ENCODE data around the gene ZNF428. TPM values are rescaled to one million over a fixed set of nuclear protein-coding genes. Genes with fewer than 3 reads are reported as not detected.
A peak's percentile ranks its signal among the peaks of the same experiment; 100 is the strongest.
"Not testable (repeated sequence)": the region's sequence is repeated elsewhere in the genome, so short reads cannot be mapped to it uniquely, and the experiment has no call there.

Gene ZNF428, protein sequence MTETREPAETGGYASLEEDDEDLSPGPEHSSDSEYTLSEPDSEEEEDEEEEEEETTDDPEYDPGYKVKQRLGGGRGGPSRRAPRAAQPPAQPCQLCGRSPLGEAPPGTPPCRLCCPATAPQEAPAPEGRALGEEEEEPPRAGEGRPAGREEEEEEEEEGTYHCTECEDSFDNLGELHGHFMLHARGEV
- total RNA-seq (2014; rRNA removed; shearing (Covaris generic); ENCODE audit: low replicate concordance): 45.8 and 101 TPM in 2 replicates

DNA sequence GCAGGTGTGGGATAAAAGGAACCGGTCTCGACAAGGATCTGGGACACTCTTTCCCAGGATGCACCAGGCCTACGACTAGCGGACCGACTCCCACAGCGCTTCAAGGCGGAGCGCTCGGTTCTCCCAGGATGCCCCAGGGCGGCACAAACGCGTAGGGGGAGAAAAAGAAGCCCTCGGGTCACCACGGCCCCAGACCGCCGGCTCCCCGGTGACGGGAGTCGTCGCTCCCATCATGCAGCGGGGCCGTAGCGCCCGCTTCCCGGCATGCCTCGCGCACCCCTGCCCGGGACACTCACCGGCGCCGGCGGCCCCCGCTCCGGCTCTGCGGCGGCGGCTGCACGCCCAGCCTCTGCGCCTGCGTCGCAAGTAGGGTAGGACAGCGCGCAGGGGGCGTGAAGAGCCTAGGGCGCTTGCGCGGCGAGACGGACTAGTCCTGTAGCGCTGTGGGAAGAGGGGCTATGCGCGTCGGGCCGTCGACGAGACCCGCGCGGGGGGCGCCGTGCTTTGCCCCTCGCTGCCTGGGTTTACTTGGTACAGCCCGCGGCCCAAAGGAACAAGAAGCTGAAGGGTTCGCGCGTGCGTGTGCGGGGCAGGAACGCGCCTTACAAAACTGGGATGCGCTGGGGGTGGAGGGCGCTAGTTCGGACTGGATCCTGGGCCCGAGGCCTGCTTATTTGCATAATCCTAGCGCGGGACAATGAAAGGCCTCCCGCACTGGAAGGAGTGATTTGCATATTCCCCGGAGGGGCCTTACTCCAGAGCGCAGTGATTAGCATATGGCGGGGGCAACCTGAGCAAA is at the start of gene ZNF428:
ZNF428 (minus strand) TSS at position 368 of the 799 bp plus-strand sequence. CDS start 5,325 bp downstream, outside the sequence.
- H3K4me3 ChIP-seq: peak within 1 kb of the TSS; percentile 72
- no peaks in the 10 kb centered on the region for H3K27me3 ChIP-seq
- peak; percentile 90 for DNase-seq
- H3K36me3 ChIP-seq: no peaks in the 10 kb centered on the region; the same call in 1 of the 2 replicates
- H3K9me3 ChIP-seq: no peaks in the 10 kb centered on the region

DNA sequence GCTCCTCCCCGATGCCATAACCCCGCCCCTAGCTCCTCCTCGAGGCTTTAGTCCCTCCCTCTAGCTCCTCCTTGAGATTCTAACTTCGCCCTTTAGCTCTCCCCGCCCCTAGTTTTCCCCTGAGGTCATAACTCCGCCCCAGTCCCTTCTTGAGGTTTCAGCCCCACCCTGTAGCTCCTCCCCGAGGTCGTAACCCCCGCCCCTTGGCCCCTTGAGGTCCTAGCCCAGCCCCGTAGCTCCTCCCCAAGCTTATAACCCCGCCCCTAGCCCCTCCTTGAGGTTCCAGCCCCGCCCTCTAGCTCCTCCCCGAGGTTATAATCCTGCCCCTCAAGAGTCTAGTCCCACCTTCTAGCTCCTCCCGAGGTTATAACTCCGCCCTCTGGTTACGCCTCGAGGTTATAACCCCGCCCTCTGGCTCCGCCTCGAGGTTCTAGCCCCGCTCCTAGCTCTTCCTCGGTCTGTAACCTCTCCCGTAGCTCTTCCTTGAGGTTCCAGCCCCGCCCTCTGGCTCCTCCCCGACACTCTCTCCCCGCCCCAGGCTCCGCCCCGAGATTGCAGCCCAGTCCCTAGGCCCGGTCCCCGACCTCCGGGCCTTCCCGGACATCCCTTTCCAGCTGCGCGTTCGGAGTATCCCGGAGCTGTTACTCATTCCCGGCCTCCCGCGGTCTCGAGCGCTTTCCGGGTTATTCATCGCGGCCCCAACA is 49.1 kb upstream of the ZNF428 start:
- 0 out of 2 replicates have a peak, but pooled peaks cover 1% of the 10 kb centered on the region for H3K9me3 ChIP-seq
- peak overlapping the region; percentile 61 for H3K4me3 ChIP-seq
- peak; percentile 98 for DNase-seq
- H3K27me3 ChIP-seq: no peaks in the 10 kb centered on the region
- H3K36me3 ChIP-seq: peaks cover 38% of the 10 kb centered on the region

DNA sequence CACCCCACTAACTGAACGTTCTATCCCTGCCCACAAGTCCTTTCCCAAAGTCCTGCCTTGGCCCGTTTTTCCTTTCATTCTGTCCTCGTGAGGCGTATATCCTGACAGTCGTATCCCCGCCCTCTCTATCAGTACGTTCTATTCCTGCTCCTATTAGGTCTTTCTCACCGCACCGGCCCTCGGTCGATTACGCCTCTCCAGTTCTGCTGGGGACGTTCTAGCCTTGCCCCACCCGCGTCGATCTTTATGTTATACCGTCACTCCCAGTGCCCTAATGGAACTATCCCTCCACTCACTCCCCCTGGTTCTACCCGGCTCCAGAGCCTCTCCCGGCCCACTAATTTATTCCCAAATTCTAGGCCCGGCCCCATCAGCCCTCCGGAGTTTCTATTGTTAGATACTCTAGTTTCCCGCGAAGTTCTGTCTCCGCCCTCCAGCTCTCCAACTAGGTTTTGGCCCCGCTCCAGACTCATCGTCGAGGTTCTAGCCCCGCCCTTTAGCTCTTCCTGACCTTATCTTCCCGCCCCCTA is 48.5 kb upstream of the ZNF428 start:
- H3K27me3 ChIP-seq: no peaks in the 10 kb centered on the region
- H3K36me3 ChIP-seq: peaks cover 44% of the 10 kb centered on the region
- peak overlapping the region; percentile 22 for H3K4me3 ChIP-seq
- H3K9me3 ChIP-seq: 0 out of 2 replicates have a peak, but pooled peaks cover 1% of the 10 kb centered on the region
- no peak for DNase-seq

DNA sequence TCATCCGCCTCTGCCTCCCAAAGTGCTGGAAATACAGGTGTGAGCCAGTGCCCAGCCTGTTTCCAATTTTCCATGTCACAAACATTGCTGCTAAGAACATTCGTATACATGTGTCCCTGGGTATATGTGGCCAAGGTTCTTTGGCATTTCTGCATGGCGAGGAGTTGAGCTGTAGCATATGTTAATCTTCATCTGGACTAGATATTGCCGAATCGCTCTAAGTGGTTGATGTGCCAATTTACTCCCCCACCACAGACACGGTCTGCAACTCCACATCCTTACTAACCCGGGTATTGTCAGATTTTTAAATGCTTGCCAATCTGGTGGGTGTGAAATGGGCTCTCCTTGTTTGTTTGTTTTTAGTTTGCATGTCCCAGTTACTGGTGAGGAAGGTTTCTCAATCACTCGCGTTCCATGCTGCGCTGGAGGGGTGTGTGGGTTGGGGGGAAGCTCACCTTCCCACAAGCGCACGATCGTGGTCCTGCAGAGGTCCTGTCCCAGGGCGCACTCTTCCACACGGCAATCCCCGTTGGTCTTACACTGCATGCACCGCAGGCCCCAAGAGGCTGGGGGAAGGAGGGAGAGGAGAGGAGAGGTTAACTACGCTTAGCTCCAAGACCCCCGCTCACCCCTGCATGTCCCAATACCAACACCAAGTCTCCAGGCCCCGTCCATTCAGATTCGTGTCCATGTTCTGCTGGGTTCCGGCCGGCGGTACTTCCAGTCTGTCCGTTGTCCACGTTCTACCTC is 47.9 kb upstream of the ZNF428 start:
- DNase-seq: no peak
- Histone ChIP-seq H3K9me3 (0 out of 2 replicates have a peak, but pooled peaks cover 1% of the 10 kb centered on the region), H3K27me3 (no peaks in the 10 kb centered on the region), H3K36me3 (peaks cover 50% of the 10 kb centered on the region), H3K4me3 (no peak overlapping the region)

DNA sequence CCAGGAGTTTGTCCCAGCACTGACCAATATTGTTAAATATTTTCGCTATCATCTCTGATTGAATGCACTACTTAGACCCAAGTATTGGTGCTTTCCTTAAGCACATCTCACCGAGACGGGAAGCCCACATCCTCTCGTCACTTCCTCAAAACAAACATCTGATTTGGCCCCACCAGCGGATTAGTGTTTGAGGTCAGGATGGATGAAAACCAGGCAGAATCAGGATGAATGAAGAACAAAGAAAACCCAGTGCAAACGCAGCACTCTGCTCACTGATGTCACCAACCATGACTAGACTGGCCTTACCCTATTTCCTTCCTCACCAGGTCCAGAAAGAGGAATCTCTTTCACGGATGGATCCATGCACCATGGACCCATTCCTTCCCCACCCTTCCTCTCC is 44.6 kb upstream of the ZNF428 start:
- Histone ChIP-seq H3K4me3 (no peak overlapping the region), H3K36me3 (peaks cover 80% of the 10 kb centered on the region), H3K27me3 (no peaks in the 10 kb centered on the region), H3K9me3 (0 out of 2 replicates have a peak, but pooled peaks cover 1% of the 10 kb centered on the region)
- no peak for DNase-seq

DNA sequence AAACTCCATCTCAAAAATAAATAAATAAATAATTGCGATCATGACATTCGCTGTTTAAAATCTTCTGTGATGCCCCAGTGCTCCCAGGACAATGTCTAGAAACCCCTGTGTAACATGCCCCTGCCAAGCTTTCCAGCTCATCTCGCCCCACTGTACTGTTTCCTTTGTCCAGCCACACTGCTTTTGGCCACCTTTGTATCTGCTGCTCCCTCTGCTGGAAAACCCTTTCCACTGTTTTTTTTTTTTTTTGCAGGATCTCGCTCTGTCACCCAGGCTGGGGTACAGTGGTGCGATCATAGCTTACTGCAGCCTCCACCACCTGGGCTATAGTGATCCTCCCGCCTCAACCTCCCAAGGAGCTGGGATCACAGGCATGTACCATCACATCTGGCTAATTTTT is 43.1 kb upstream of the ZNF428 start:
- H3K4me3 ChIP-seq: no peak overlapping the region

DNA sequence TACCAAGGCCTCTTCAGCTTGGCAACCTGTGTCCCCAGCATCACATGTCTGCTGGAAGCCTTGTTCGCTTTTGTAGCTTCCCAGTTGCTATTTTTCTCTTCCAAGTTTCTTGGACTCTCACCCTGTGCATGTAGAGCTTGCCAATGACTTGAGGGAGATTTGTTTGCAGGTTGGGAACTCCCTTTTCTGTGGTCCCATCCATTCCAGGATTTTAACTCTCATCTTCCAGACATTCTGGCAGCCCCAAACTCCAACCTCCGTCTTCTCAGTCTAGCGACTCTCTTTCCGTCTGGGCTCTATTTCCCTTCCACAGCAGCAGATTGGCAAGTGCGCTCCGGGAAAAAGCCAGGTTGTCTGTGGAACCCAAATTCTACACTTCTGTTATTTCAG is 41.5 kb upstream of the ZNF428 start:
- Histone ChIP-seq H3K9me3 (peaks cover 3% of the 10 kb centered on the region; the same call in 1 of the 2 replicates), H3K36me3 (peaks cover 87% of the 10 kb centered on the region), H3K27me3 (no peaks in the 10 kb centered on the region), H3K4me3 (no peak overlapping the region)
- DNase-seq: no peak

More for the DNA sequence above, 43.1 kb upstream of the ZNF428 start:
- peaks cover 3% of the 10 kb centered on the region; the same call in 1 of the 2 replicates for H3K9me3 ChIP-seq
- no peaks in the 10 kb centered on the region for H3K27me3 ChIP-seq
- no peak for DNase-seq
- H3K36me3 ChIP-seq: peaks cover 88% of the 10 kb centered on the region

DNA sequence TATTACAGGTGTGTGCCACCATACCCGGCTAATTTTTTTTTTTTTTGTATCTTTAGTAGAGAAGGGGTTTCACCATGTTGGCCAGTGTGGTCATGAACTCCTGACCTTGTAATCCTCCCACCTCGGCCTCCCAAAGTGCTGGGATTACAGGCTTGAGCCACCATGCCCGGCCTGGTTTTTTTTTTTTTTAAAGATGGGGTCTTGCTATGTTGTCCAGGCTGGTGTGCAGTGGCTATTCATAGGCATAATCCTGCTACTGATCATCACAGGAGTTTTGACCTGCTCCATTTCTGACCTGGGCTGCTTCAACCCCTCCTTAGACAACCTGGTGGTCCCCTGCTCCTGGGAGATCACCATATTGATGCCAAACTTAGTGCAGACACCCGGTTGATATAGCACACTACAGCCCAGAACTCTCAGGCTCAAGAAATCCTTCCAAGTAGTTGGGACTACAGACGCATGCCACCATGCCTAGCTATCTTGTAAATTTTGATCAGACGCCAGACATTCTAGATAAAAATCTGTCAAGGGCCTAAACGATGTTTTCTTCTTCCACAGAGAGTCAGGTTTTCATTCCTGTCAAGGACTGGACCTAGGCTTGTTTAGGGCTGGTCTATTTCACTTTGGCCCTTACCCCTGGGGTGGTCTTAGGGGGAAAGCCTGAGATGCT is 41.0 kb upstream of the ZNF428 start:
- Histone ChIP-seq H3K4me3 (no peak overlapping the region), H3K9me3 (peaks cover 3% of the 10 kb centered on the region; the same call in 1 of the 2 replicates), H3K27me3 (no peaks in the 10 kb centered on the region), H3K36me3 (peaks cover 89% of the 10 kb centered on the region)
- no peak for DNase-seq

DNA sequence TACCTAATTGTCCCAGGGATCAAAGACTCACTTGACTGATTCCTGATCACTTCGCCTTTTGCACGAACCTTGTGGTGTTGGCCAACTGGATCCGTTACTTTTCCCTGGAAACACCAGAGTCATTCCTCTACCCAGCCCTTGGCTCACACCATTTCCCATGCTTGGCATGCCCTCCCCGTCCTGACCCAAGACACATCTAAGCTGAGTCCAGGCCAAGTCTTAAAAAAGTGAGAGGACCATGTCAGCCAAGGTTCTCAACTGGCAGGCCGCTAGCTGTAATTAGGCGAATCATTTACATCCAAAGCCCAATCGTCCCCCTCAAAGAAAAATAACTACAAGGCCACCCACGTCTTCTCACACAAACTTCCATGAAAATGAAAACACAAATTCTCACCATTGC is 39.1 kb upstream of the ZNF428 start:
- no peak overlapping the region for H3K4me3 ChIP-seq
- DNase-seq: no peak
- no peaks in the 10 kb centered on the region for H3K27me3 ChIP-seq
- peaks cover 82% of the 10 kb centered on the region for H3K36me3 ChIP-seq
- H3K9me3 ChIP-seq: peaks cover 3% of the 10 kb centered on the region; the same call in 1 of the 2 replicates

DNA sequence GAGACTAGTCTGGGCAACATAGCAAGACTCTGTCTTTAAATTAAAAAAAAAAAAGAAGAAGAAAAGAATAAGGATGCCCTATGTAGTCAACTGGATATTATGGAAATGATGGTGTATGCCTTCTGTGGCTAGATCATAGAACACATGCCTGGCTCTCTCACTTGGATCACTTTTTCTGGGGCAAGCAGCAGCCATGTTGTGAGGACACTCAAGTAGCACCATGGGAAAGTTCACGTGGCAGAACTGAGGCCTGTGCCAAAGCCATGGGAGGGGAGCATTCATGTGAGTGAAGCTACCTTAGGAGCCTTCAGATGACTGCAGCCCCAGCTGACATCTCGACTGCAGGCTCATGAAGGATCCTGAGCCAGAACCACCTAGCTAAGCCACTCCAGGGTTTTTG is 38.6 kb upstream of the ZNF428 start:
- peaks cover 3% of the 10 kb centered on the region; the same call in 1 of the 2 replicates for H3K9me3 ChIP-seq
- peaks cover 82% of the 10 kb centered on the region for H3K36me3 ChIP-seq
- no peak for DNase-seq
- no peak overlapping the region for H3K4me3 ChIP-seq
- H3K27me3 ChIP-seq: no peaks in the 10 kb centered on the region

DNA sequence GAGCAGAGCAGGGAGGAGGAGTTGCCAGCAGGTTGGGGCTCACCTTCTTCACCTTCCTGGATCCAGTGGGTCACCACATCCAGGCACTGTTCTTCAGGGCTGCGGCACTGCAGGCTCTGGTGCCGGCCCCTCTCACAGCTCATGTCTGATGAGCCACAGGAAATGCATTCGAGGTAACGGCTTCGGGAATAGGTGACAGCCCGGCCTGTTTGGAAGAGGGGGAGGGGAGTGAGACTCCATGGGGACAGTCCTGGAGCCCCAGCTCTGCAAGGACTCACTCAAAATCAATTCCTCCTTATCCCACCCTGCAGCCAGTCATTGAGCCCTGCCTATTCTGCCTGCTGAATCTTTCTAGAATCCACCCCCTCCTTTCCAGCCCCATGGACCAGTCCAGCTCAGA is 37.0 kb upstream of the ZNF428 start:
- Histone ChIP-seq H3K4me3 (no peak overlapping the region), H3K27me3 (no peaks in the 10 kb centered on the region), H3K9me3 (peaks cover 3% of the 10 kb centered on the region; the same call in 1 of the 2 replicates), H3K36me3 (peaks cover 82% of the 10 kb centered on the region)
- no peak for DNase-seq

DNA sequence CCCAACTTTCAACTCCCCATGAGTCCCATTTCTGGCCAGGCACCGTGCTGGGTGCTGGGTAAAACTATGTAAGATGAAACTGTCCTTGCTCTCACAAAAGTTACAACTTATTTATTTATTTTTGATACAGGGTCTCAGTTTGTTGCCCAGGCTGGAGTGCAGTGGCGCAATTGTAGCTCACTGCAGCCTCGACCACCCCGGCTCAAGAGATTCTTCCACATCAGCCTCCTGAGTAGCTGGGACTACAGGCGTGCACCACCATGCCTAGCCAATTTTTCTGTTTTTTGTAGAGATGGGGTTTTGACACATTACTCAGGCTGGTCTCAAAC is 33.1 kb upstream of the ZNF428 start:
- Histone ChIP-seq H3K36me3 (peaks cover 71% of the 10 kb centered on the region), H3K27me3 (no peaks in the 10 kb centered on the region), H3K9me3 (no peaks in the 10 kb centered on the region), H3K4me3 (no peak overlapping the region)
- no peak for DNase-seq

DNA sequence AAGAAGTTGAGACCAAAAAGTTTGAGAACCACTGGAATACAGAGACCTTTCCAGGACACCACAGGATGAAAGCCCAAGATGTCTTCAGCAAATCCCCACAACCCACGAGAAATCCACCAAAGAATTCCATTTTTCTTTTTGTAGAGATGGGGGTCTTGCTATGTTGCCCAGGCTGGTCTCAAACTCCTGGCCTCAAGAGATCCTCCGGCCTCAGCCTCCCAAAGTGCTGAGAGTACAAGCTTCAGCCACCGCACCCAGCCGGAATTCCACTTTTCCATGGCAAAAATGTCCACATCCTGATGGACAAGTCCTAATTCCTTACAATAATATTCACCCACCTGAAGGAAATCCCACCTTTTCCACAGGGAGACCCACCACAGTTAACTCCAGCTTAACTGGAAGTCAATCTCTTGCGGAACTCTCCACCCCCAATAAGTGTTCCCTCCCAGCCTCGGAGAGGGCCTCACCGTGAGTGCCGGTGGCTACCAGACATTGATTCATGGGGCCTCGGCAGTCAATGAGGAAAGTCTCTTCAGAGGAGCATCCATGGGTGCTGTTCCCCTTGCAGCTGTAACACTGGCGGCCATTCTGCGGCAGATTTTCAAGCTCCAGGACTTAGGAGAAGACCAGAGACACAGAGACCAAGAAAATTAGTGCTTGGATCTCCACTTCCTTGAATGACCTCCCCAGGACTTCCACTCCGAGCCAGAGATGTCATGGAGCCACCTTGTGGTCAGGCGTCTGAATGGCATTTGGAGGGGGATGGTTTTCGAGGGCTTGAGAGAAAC is 32.5 kb upstream of the ZNF428 start:
- Histone ChIP-seq H3K27me3 (no peaks in the 10 kb centered on the region), H3K9me3 (no peaks in the 10 kb centered on the region), H3K4me3 (no peak overlapping the region), H3K36me3 (peaks cover 73% of the 10 kb centered on the region)
- DNase-seq: peak; percentile 36

DNA sequence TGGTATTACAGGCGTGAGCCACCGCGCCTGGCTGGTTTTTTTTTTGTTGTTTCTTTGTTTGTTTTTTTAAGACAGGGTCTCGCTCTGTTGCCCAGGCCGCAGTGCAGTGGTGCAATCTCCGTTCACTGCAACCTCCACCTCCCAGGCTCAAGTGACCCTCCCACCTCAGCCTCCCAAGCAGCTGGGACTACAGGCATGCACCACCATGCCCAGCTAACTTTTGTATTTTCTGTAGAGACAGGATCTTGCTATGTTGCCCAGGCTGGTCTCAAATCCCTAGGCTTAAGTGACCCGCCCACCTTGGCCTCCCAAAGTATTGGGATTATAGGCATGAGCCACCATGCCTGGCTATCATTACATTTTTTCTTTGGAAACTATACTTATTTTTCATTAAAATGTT is 30.8 kb upstream of the ZNF428 start:
- not testable (repeated sequence) for H3K27me3 ChIP-seq, H3K4me3 ChIP-seq, DNase-seq, H3K9me3 ChIP-seq
- H3K36me3 ChIP-seq: peaks cover 59% of the 10 kb centered on the region

DNA sequence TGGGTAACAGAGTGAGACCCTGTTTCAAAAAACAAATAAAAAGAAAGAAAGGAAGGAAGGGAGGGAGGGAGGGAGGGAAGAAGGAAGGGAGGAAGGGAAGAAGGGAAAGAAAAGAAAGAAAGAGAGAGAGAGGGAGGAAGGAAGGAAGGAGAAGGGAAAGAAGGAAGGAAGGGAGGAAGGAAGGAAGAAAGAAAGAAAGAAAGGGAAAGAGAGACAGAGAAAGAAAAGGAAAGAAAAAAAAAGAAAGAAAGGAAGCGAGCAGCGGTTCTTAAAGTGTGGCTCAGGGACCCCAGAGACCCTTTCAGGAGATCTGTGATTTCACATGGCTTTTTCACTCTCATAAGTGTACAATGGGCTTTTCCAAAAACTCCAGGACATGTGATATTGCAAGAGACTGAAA is 30.1 kb upstream of the ZNF428 start:
- Histone ChIP-seq H3K4me3 (no peak overlapping the region), H3K9me3 (no peaks in the 10 kb centered on the region), H3K27me3 (no peaks in the 10 kb centered on the region), H3K36me3 (peaks cover 54% of the 10 kb centered on the region)
- no peak for DNase-seq

Measured in MG63 (cell line).